HCT116 (cell line): ENCODE results near the gene GPR39. TPM values are rescaled to one million over a fixed set of nuclear protein-coding genes. Genes with fewer than 3 reads are reported as not detected.
A peak's percentile ranks its signal among the peaks of the same experiment; 100 is the strongest.

ENCODE experiments used
- ATAC-seq: fragments of 200-7000 bp; cut with Tn5 transposase; 2 replicates; pipeline ENCODE4 v1.9.1; 2020; ENCODE audit warnings: mild to moderate bottlenecking, moderate library complexity
- BruUV-seq: library from RNA; stranded (reverse); fragments of 400-500 nt; replicated peaks from 2 replicates; lab custom pipeline; 2021; lab: Mats Ljungman, UMichigan
- CTCF ChIA-PET: fragments of 300-600 bp; sonication (Branson Sonifier 250); formaldehyde crosslinking; loops from one replicate; lab custom pipeline; 2021; ENCODE audit warnings: antibody characterized with exemption; lab: Charles Lee
- POLR2A ChIA-PET: fragments of 300-600, 350-600 bp; sonication (Branson Sonifier 250); formaldehyde crosslinking; loops from one replicate; lab custom pipeline; 2021; ENCODE audit warnings: antibody characterized with exemption; lab: Charles Lee
- RAD21 ChIA-PET, 2 experiments: fragments of 300-600 bp; sonication (Branson Sonifier 250); formaldehyde crosslinking; loops; one replicate each; lab custom pipeline; 2023; ENCODE audit warnings: low total read pairs in 2 of 2; ENCODE audit not compliant: uncharacterized antibody in 2 of 2, unreplicated experiment in 2 of 2, low non-redundant PET in 1 of 2; lab: Charles Lee
- DNase-seq: peaks from one replicate; pipeline ENCODE4 v3.0.0-alpha.2; 2010; ENCODE audit warnings: low read depth, low spot score
- H2AFZ ChIP-seq: fragments of 200-600 bp; shearing (Covaris generic), sonication (generic); 2 replicates; pipeline ENCODE4 v1.6.1; 2017; ENCODE audit warnings: low read depth, mixed run types, mixed read lengths, antibody characterized with exemption, low read length; ENCODE audit not compliant: poor library complexity, severe bottlenecking
- H3K27ac ChIP-seq: 2 replicates; pipeline ENCODE4 v1.5.1; 2012; ENCODE audit warnings: low read depth, low read length
- H3K27me3 ChIP-seq: fragments of 200-600 bp; sonication (generic); 2 replicates; pipeline ENCODE4 v1.6.1; 2016; ENCODE audit warnings: mixed run types, low read length, mixed read lengths; ENCODE audit not compliant: insufficient read depth
- H3K36me3 ChIP-seq, 2 experiments: fragments of 200-500 bp in 1 of 2; fragments of 200-600 bp in 1 of 2; sonication (Bioruptor generic) in 1 of 2; sonication (generic) in 1 of 2; 2 replicates each; pipeline versions ENCODE4 v1.5.1 to v1.6.1; 2014 to 2016; ENCODE audit warnings: low read length in 2 of 2, inconsistent platforms in 1 of 2, mixed read lengths in 1 of 2, mixed run types in 1 of 2; ENCODE audit not compliant: insufficient read depth in 2 of 2, control insufficient read depth in 1 of 2
- H3K4me1 ChIP-seq, 2 experiments: fragments of 200-600 bp in 1 of 2; sonication (generic) in 1 of 2; 2 replicates each; pipeline versions ENCODE4 v1.5.1 to v1.6.1; 2012 to 2017; ENCODE audit warnings: low read length in 2 of 2, inconsistent platforms in 1 of 2, mild to moderate bottlenecking in 1 of 2, mixed read lengths in 1 of 2, mixed run types in 1 of 2, moderate library complexity in 1 of 2; ENCODE audit not compliant: insufficient read depth in 2 of 2, control insufficient read depth in 1 of 2
- H3K4me2 ChIP-seq: fragments of 200-600 bp; sonication (generic); 2 replicates; pipeline ENCODE4 v1.6.1; 2017; ENCODE audit warnings: mixed run types, low read length, mixed read lengths
- H3K4me3 ChIP-seq, 2 experiments: fragments of 200-600 bp in 1 of 2; sonication (generic) in 1 of 2; replicated peaks in 1 of 2; 2 replicates each; pipeline ENCODE4 v1.5.1; 2011 to 2016; ENCODE audit warnings: low read length in 2 of 2, control low read depth in 1 of 2, low read depth in 1 of 2, mild to moderate bottlenecking in 1 of 2, mixed read lengths in 1 of 2, mixed run types in 1 of 2
- H3K79me2 ChIP-seq: fragments of 200-600 bp; sonication (generic); 2 replicates; pipeline ENCODE4 v1.6.1; 2017; ENCODE audit warnings: mild to moderate bottlenecking, mixed run types, low read length, moderate library complexity, mixed read lengths; ENCODE audit not compliant: insufficient read depth
- H3K9ac ChIP-seq: fragments of 200-600 bp; sonication (generic); 2 replicates; pipeline ENCODE4 v1.6.1; 2016; ENCODE audit warnings: low read length, mixed read lengths
- H3K9me2 ChIP-seq: fragments of 200-600 bp; sonication (generic), shearing (Covaris generic); 2 replicates; pipeline ENCODE4 v1.6.1; 2017; ENCODE audit warnings: mixed run types, mild to moderate bottlenecking, moderate library complexity; ENCODE audit not compliant: insufficient read depth
- H3K9me3 ChIP-seq, 2 experiments: fragments of 200-500 bp in 1 of 2; fragments of 200-600 bp in 1 of 2; sonication (Bioruptor generic) in 1 of 2; sonication (generic) in 1 of 2; 2 replicates each; pipeline ENCODE4 v1.6.1; 2014 to 2017; ENCODE audit warnings: low read length in 2 of 2, mixed read lengths in 2 of 2, inconsistent platforms in 1 of 2, low read depth in 1 of 2, mild to moderate bottlenecking in 1 of 2, mixed run types in 1 of 2, moderate library complexity in 1 of 2; ENCODE audit not compliant: control insufficient read depth in 1 of 2, insufficient read depth in 1 of 2
- H4K20me1 ChIP-seq: fragments of 200-600 bp; sonication (generic), shearing (Covaris generic); 2 replicates; pipeline ENCODE4 v1.6.1; 2017; ENCODE audit warnings: mixed run types, mild to moderate bottlenecking, moderate library complexity; ENCODE audit not compliant: insufficient read depth
- CEBPB ChIP-seq: IDR thresholded peaks from 2 replicates; pipeline ENCODE4 v1.6.1; 2012; ENCODE audit warnings: low read depth
- EGR1 ChIP-seq: IDR thresholded peaks from 2 replicates; pipeline ENCODE4 v1.6.1; 2012; ENCODE audit warnings: low read depth
- POLR2AphosphoS5 ChIP-seq: IDR thresholded peaks from 2 replicates; pipeline ENCODE4 v1.6.1; 2011; ENCODE audit warnings: mild to moderate bottlenecking, low read depth, low read length, moderate library complexity
- ZNF274 ChIP-seq: fragments of 200-500 bp; sonication (Bioruptor generic); IDR thresholded peaks from 2 replicates; pipeline ENCODE4 v1.6.1; 2014; ENCODE audit warnings: mild to moderate bottlenecking, low read depth, low read length, inconsistent platforms
- intact Hi-C: fragments of 100-400 bp; cut with micrococcal nuclease; formaldehyde crosslinking; loops from 2 replicates; pipeline ENCODE4 v1.10.0; 2022
- total RNA-seq: library from RNA; stranded (reverse); gene quantifications from one replicate; pipeline ENCODE4 v1.2.1, GENCODE V29; 2021; ENCODE audit not compliant: unreplicated experiment
- TF ChIP-seq, protein P1 (sequence below): IDR thresholded peaks from 2 replicates; pipeline ENCODE4 v1.6.1; 2012; ENCODE audit warnings: low read depth

GPR39 gene
- total RNA-seq, 1 experiment from 2014 or later = 5.1 TPM

DNA sequence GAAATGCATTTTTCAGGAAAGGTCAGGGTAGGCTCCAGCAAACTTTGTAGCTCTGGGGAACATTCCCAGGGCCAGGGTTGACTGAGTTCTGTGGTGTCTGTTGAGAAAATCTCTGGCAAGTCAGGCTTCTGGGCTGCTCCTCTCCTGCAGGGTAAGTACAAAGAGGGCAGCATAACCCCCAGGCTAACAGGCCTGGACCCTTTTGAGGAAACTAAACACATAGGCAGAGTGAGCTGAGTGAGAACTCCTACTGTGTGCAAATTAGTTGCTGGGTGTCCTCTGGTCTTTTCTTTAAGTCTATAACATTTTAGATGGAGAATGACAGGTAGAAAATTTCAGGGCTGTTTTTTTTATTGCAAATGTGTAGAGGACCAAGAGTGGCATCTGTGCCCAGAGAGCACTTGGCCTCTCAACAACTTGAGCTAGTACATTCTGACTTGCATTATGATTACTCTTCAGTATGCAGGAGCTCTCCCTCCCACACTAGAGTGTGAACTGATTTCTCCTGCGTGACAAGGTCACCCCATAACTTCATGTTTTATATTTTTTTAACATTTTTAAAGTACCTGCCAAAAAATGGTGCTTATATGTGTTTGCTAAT, 49.9 kb downstream of the GPR39 start:
- CTCF ChIA-PET = interaction anchor here (0.8 kb wide), 1 partner anchor 18 kb away, joined by 3 read pairs; no protein-coding TSS in a partner anchor
- intact Hi-C loops = no loop called here

More for the DNA sequence above, 49.9 kb downstream of the GPR39 start:
- no peak for DNase-seq
- TF ChIP-seq, protein P1, sequence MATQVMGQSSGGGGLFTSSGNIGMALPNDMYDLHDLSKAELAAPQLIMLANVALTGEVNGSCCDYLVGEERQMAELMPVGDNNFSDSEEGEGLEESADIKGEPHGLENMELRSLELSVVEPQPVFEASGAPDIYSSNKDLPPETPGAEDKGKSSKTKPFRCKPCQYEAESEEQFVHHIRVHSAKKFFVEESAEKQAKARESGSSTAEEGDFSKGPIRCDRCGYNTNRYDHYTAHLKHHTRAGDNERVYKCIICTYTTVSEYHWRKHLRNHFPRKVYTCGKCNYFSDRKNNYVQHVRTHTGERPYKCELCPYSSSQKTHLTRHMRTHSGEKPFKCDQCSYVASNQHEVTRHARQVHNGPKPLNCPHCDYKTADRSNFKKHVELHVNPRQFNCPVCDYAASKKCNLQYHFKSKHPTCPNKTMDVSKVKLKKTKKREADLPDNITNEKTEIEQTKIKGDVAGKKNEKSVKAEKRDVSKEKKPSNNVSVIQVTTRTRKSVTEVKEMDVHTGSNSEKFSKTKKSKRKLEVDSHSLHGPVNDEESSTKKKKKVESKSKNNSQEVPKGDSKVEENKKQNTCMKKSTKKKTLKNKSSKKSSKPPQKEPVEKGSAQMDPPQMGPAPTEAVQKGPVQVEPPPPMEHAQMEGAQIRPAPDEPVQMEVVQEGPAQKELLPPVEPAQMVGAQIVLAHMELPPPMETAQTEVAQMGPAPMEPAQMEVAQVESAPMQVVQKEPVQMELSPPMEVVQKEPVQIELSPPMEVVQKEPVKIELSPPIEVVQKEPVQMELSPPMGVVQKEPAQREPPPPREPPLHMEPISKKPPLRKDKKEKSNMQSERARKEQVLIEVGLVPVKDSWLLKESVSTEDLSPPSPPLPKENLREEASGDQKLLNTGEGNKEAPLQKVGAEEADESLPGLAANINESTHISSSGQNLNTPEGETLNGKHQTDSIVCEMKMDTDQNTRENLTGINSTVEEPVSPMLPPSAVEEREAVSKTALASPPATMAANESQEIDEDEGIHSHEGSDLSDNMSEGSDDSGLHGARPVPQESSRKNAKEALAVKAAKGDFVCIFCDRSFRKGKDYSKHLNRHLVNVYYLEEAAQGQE = no peak
- TF ChIP-seq CEBPB = no peak
- TF ChIP-seq EGR1 = no peak
- peak; percentile 82 for TF ChIP-seq ZNF274
- no peak for TF ChIP-seq POLR2AphosphoS5
- TF ChIP-seq, all 23 proteins: peak for 1
- H3K9me2 ChIP-seq = no peaks in the 10 kb centered on the region
- no peaks in the 10 kb centered on the region for H4K20me1 ChIP-seq
- ChIA-PET POLR2A (no interaction called here), RAD21 (no interaction called here)
- no peak overlapping the region for H3K4me3 ChIP-seq
- no peaks in the 10 kb centered on the region for H3K79me2 ChIP-seq
- no peaks in the 10 kb centered on the region for H3K36me3 ChIP-seq
- no peak overlapping the region for H3K27ac ChIP-seq
- no peak for ATAC-seq
- H3K27me3 ChIP-seq = no peaks in the 10 kb centered on the region
- no peaks in the 10 kb centered on the region for H3K4me1 ChIP-seq
- no peak overlapping the region for H3K9ac ChIP-seq
- H3K4me2 ChIP-seq = no peak overlapping the region
- H2AFZ ChIP-seq = no peak overlapping the region
- peaks cover 3 to 9% of the 10 kb centered on the region in 2 experiments; a peak in 2 of 4 replicates for H3K9me3 ChIP-seq
- no TSS peak for BruUV-seq
